ENCODE data around the gene PHLPP1.

Gene PHLPP1

DNA sequence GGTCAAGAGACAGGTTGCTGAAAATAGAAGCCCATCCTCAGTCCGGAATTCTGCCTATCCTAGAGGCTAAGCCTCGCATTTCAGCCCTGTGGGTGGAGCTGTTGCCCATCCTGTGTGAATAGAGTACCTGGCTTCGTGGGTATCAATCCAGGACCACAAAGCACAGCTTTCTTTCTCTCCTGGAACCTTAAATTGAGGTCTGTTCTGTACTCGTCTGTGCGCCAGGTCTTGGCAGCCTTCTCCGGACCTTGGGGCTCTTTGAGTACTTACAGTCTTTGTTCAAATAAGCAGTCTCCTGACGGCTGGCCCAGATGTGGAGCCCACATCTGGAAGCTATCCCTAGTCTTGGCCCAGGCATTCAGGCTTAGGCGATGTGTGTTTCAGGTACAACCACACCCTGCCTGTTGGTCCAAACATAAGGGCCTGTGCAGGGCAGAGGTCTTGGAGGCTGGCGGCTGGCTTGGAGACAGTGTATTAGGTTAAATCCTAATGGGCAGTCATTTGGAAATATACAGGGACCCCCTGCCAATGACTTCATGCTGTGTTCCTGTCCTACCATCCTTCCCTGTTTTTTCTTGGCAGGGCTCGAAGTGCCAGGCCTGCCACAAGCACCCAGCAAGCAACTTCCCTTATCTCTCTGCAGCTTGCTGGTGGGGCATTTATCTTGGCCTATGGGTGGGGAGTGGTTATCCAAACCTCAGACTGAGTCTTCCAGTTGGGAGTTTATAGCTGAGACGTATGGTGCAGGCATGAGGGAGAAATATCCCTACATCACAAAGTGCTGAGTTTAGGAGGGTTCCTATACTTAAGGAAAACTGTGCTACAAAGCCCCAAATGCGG is 310.1 kb downstream of the PHLPP1 start:
- DNase-seq: no peak

DNA sequence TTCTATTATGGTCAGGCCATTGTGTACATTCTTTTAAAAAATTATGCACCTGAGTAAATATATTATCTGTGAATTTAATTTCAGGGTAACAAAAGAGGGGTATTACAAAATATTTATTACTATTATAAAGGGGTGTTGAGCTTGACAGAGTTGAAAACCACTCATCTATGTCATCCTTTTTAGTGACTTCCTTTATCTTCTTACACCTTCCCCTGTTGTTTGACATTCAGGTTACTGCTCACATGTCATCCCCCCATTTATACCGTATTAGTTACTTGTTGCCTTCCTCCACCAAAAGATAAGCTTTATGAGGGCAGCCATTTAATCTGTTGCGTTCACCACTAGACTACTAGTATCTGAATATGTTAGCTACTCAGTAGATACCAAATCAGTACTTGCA is 313.0 kb downstream of the PHLPP1 start:
- DNase-seq: no peak

Measured in NCI-H187 (cell line).